ENCODE measurements around the gene ASB13. TPM values are rescaled to one million over a fixed set of nuclear protein-coding genes. Genes with fewer than 3 reads are reported as not detected.

Gene ASB13
- polyA plus RNA-seq, 3 donors, result 13.3 to 44.1 (median 37.8) TPM

GRCh38 chr10:5634918-5635317 is 31.5 kb downstream of the ASB13 start:
- WGBS (ENCODE audit: insufficient coverage), result 96% methylated on average over 6 of the region's 7 CpGs
- Histone ChIP-seq H3K4me2 (replicated peaks; ENCODE audit: extremely low read depth, low read length, poor library complexity, severe bottlenecking) (no peak overlapping the region), H3K9ac (ENCODE audit: insufficient read depth, low read length, poor library complexity, severe bottlenecking) (no peak overlapping the region), H3K36me3 (replicated peaks in 1 of 2; ENCODE audit: control insufficient read depth in 1 of 2, insufficient read depth in 2 of 2, low read length in 2 of 2) (peaks cover 16 to 17% of the 10 kb centered on the region in 2 donors), H3K4me3 (replicated peaks in 1 of 3; ENCODE audit: low read depth in 2 of 3, low read length in 3 of 3) (no peak overlapping the region), H3K27ac (ENCODE audit: low read depth in 1 of 2, low read length in 2 of 2) (no peak overlapping the region), H2AFZ (ENCODE audit: insufficient read depth, low read depth, low read length, poor library complexity, severe bottlenecking) (no peak overlapping the region), H3K79me2 (ENCODE audit: insufficient read depth, low read length) (no peaks in the 10 kb centered on the region), H3K4me1 (ENCODE audit: control insufficient read depth in 1 of 2, insufficient read depth in 2 of 2, low read length in 2 of 2) (no peaks in the 10 kb centered on the region), H4K20me1 (ENCODE audit: insufficient read depth, low read length) (no peaks in the 10 kb centered on the region), H3K27me3 (ENCODE audit: control insufficient read depth in 2 of 2, insufficient read depth in 2 of 2, low read length in 2 of 2) (no peaks in the 10 kb centered on the region), H3K9me3 (replicated peaks in 1 of 2; ENCODE audit: control insufficient read depth in 1 of 2, insufficient read depth in 1 of 2, low read length in 2 of 2) (no peaks in the 10 kb centered on the region)
- Mint-ChIP-seq H3K27ac (no peak overlapping the region), H3K4me3 (no peak overlapping the region), H3K9me3 (no peaks in the 10 kb centered on the region), H3K27me3 (ENCODE audit: low read depth in 3 of 3) (peaks cover 0 to 2% (median 1%) of the 10 kb centered on the region in 3 donors), H3K4me1 (no peaks in the 10 kb centered on the region), H3K36me3 (peaks cover 17 to 18% of the 10 kb centered on the region in 2 donors)
- no peak for DNase-seq
- TF ChIP-seq CTCF (IDR thresholded peaks at IDR 0.05), result no peak
- intact Hi-C loops (cut with micrococcal nuclease), result no loop called here

- Mint-ChIP-seq H3K36me3 (peaks cover under 1 to 2% of the 10 kb centered on the region in 2 donors), H3K27ac (no peak overlapping the region), H3K27me3 (ENCODE audit: low read depth in 3 of 3) (peaks cover 4 to 6% (median 5%) of the 10 kb centered on the region in 3 donors), H3K4me1 (peaks cover 8% of the 10 kb centered on the region), H3K9me3 (no peaks in the 10 kb centered on the region), H3K4me3 (no peak overlapping the region)
- Histone ChIP-seq H3K4me3 (replicated peaks in 1 of 3; ENCODE audit: low read depth in 2 of 3, low read length in 3 of 3) (no peak overlapping the region), H4K20me1 (ENCODE audit: insufficient read depth, low read length) (no peaks in the 10 kb centered on the region), H3K9ac (ENCODE audit: insufficient read depth, low read length, poor library complexity, severe bottlenecking) (no peak overlapping the region), H3K4me1 (ENCODE audit: control insufficient read depth in 1 of 2, insufficient read depth in 2 of 2, low read length in 2 of 2) (no peaks in the 10 kb centered on the region), H3K36me3 (replicated peaks in 1 of 2; ENCODE audit: control insufficient read depth in 1 of 2, insufficient read depth in 2 of 2, low read length in 2 of 2) (peaks cover 0 to under 1% of the 10 kb centered on the region in 2 donors), H3K9me3 (replicated peaks in 1 of 2; ENCODE audit: control insufficient read depth in 1 of 2, insufficient read depth in 1 of 2, low read length in 2 of 2) (no peaks in the 10 kb centered on the region), H3K4me2 (replicated peaks; ENCODE audit: extremely low read depth, low read length, poor library complexity, severe bottlenecking) (no peak overlapping the region), H3K79me2 (ENCODE audit: insufficient read depth, low read length) (no peaks in the 10 kb centered on the region), H2AFZ (ENCODE audit: insufficient read depth, low read depth, low read length, poor library complexity, severe bottlenecking) (no peak overlapping the region), H3K27ac (ENCODE audit: low read depth in 1 of 2, low read length in 2 of 2) (no peak overlapping the region), H3K27me3 (ENCODE audit: control insufficient read depth in 2 of 2, insufficient read depth in 2 of 2, low read length in 2 of 2) (peaks cover 0 to 2% of the 10 kb centered on the region in 2 donors)
- WGBS (ENCODE audit: insufficient coverage), result no CpG with 5 or more reads among the region's 6 CpGs
- DNase-seq, result no peak
- TF ChIP-seq CTCF (IDR thresholded peaks at IDR 0.05), result no peak
- intact Hi-C loops (cut with micrococcal nuclease), result no loop called here
Measured at GRCh38 chr10:5633166-5633749, 33.1 kb downstream of the ASB13 start.

Data from CD14-positive monocyte (primary cell).